A549 (cell line): ENCODE results near the gene DCLRE1B. TPM values are rescaled to one million over a fixed set of nuclear protein-coding genes. Genes with fewer than 3 reads are reported as not detected.

ENCODE experiments used
- ATAC-seq, 2 experiments: fragments of 200-7000 bp in 1 of 2; fragments of >200 bp in 1 of 2; cut with Nextera tagmentation in 1 of 2; cut with Tn5 transposase in 1 of 2; 3 replicates each; pipeline versions ENCODE4 v1.8.0 to v1.9.1; 2018 to 2020; ENCODE audit warnings: mild to moderate bottlenecking in 1 of 2, moderate library complexity in 1 of 2
- CTCF ChIA-PET: fragments of 300-600 bp; sonication (Branson Sonifier 250); formaldehyde crosslinking; extraction: SDS; loops from one replicate; lab custom pipeline; 2021; ENCODE audit warnings: antibody characterized with exemption, inconsistent platforms; lab: Yijun Ruan, JAX
- POLR2A ChIA-PET: fragments of 350-600 bp; formaldehyde crosslinking; extraction: SDS; loops from one replicate; lab custom pipeline; 2021; ENCODE audit warnings: antibody characterized with exemption, inconsistent platforms; lab: Yijun Ruan, JAX
- DNase-seq, 2 experiments: peaks; one replicate each; pipeline versions ENCODE4 v3.0.0 to v3.0.0-alpha.2; 2011 to 2016; ENCODE audit warnings: low read depth in 1 of 2, low spot score in 1 of 2
- FAIRE-seq: peaks from 2 replicates; lab custom pipeline; 2011; peaks lifted over from hg19 to GRCh38; lab: Jason Lieb, UNC
- H3K27ac ChIP-seq, 2 experiments: fragments of >200 bp; sonication (Bioruptor Twin); formaldehyde crosslinking; 3 replicates each; pipeline ENCODE4 v1.5.1; 2016 to 2017
- H3K4me1 ChIP-seq: fragments of >200 bp; sonication (Bioruptor Twin); formaldehyde crosslinking; 3 replicates; pipeline ENCODE4 v1.6.1; 2016
- H3K4me2 ChIP-seq: fragments of >200 bp; sonication (Bioruptor Twin); formaldehyde crosslinking; 3 replicates; pipeline ENCODE4 v1.6.1; 2016
- H3K4me3 ChIP-seq: fragments of >200 bp; sonication (Bioruptor Twin); formaldehyde crosslinking; 3 replicates; pipeline ENCODE4 v1.5.1; 2016
- H3K9me3 ChIP-seq: fragments of >200 bp; sonication (Bioruptor Twin); formaldehyde crosslinking; 3 replicates; pipeline ENCODE4 v1.6.1; 2016
- BHLHE40 ChIP-seq: IDR thresholded peaks from 2 replicates; pipeline ENCODE4 v1.6.1; 2012; ENCODE audit warnings: low read depth, low read length, inconsistent platforms
- CBX8 ChIP-seq: fragments of 200-600 bp; sonication (generic); IDR thresholded peaks from 2 replicates; pipeline ENCODE4 v1.6.1; 2016
- CHD2 ChIP-seq: fragments of 150-350 bp; IDR thresholded peaks from 2 replicates; pipeline ENCODE4 v1.6.1; 2014; ENCODE audit warnings: low read length; ENCODE audit not compliant: partially characterized antibody
- CHD4 ChIP-seq: fragments of 200-600 bp; sonication (generic); IDR thresholded peaks from 2 replicates; pipeline ENCODE4 v1.6.1; 2016; ENCODE audit warnings: antibody characterized with exemption, mild to moderate bottlenecking, borderline replicate concordance
- EHMT2 ChIP-seq: fragments of 200-600 bp; sonication (generic); IDR thresholded peaks from 2 replicates; pipeline ENCODE4 v1.6.1; 2016; ENCODE audit warnings: antibody characterized with exemption, low read depth, mild to moderate bottlenecking, moderate library complexity
- EP300 ChIP-seq, 2 experiments: fragments of >200 bp; sonication (Bioruptor Twin); formaldehyde crosslinking; IDR thresholded peaks; 2 replicates in 1 of 2; 3 replicates in 1 of 2; pipeline ENCODE4 v1.6.1; 2016 to 2017
- ESRRA ChIP-seq: fragments of 150-350 bp; IDR thresholded peaks from 2 replicates; pipeline ENCODE4 v1.6.1; 2014; ENCODE audit warnings: mild to moderate bottlenecking, low read length, borderline replicate concordance
- FOXS1 ChIP-seq: fragments of 250-450 bp; sonication (Bioruptor Pico); IDR thresholded peaks from 2 replicates; pipeline ENCODE4 v1.5.0; 2020; ENCODE audit warnings: mild to moderate bottlenecking, moderate library complexity
- JUNB ChIP-seq: fragments of >200 bp; sonication (Bioruptor Twin); formaldehyde crosslinking; IDR thresholded peaks from 2 replicates; pipeline ENCODE4 v1.6.1; 2016
- KDM1A ChIP-seq: fragments of 200-600 bp; sonication (generic); IDR thresholded peaks from 2 replicates; pipeline ENCODE4 v1.6.1; 2016; ENCODE audit warnings: low read depth, mild to moderate bottlenecking
- NFE2L2 ChIP-seq: fragments of 150-350 bp; conservative IDR thresholded peaks from 2 replicates; pipeline ENCODE4 v1.6.1; 2014; ENCODE audit warnings: low read length
- PHF8 ChIP-seq: fragments of 200-600 bp; sonication (generic); IDR thresholded peaks from 2 replicates; pipeline ENCODE4 v1.6.1; 2016; ENCODE audit warnings: low read depth, mild to moderate bottlenecking, antibody characterized with exemption, moderate library complexity, borderline replicate concordance
- POLR2A ChIP-seq: IDR thresholded peaks from 2 replicates; pipeline ENCODE4 v1.6.1; 2012; ENCODE audit warnings: mild to moderate bottlenecking, low read length
- RARB ChIP-seq: fragments of 250-450 bp; sonication (Bioruptor Pico); IDR thresholded peaks from 2 replicates; pipeline ENCODE4 v1.8.0; 2021; ENCODE audit warnings: mild to moderate bottlenecking, moderate library complexity
- RCOR1 ChIP-seq: fragments of 150-350 bp; IDR thresholded peaks from 2 replicates; pipeline ENCODE4 v1.6.1; 2014; ENCODE audit warnings: antibody characterized with exemption, low read length, low read depth
- RNF2 ChIP-seq: fragments of 200-600 bp; sonication (generic); IDR thresholded peaks from 2 replicates; pipeline ENCODE4 v1.6.1; 2016; ENCODE audit warnings: low read depth, mild to moderate bottlenecking, antibody characterized with exemption, moderate library complexity, borderline replicate concordance
- SMC3 ChIP-seq: fragments of >200 bp; sonication (Bioruptor Twin); formaldehyde crosslinking; IDR thresholded peaks from 3 replicates; pipeline ENCODE4 v1.6.1; 2018; ENCODE audit warnings: inconsistent platforms
- SREBF2 ChIP-seq: fragments of 450-650 bp; IDR thresholded peaks from 2 replicates; pipeline ENCODE4 v1.6.1; 2014; ENCODE audit warnings: mild to moderate bottlenecking, moderate library complexity
- TFCP2L1 ChIP-seq: fragments of 250-450 bp; sonication (Bioruptor Pico); IDR thresholded peaks from 2 replicates; pipeline ENCODE4 v1.5.0; 2021; ENCODE audit warnings: mild to moderate bottlenecking
- ZSCAN20 ChIP-seq: fragments of 250-450 bp; sonication (Bioruptor Pico); IDR thresholded peaks from 2 replicates; pipeline ENCODE4 v1.8.0; 2022; ENCODE audit warnings: mild to moderate bottlenecking, moderate library complexity
- WGBS: methylation state at CpG from one replicate; pipeline ENCODE4 v1.1.6; 2017; ENCODE audit errors: missing lambda C conversion rate; 5-methylcytosine and 5-hydroxymethylcytosine counted together
- polyA plus RNA-seq, 4 experiments: library from polyadenylated mRNA; depleted of rRNA in 3 of 4; stranded (reverse); fragments of >200 nt; fragmentation: RNase III in 1 of 4; extraction: RNeasy Plus Mini Kit Qiagen cat#74134 plus additional on column Dnase treatment in 1 of 4; gene quantifications; 2 replicates in 3 of 4; 3 replicates in 1 of 4; pipeline ENCODE4 v1.2.3, GENCODE V29; 2011 to 2017
- TF ChIP-seq, protein P1 (sequence below): fragments of 250-450 bp; sonication (Bioruptor Pico); IDR thresholded peaks from 2 replicates; pipeline ENCODE4 v1.5.0; 2020; ENCODE audit warnings: low read depth, mild to moderate bottlenecking, moderate library complexity
- TF ChIP-seq, protein P2 (sequence below): fragments of >200 bp; sonication (Bioruptor Twin); formaldehyde crosslinking; IDR thresholded peaks from 2 replicates; pipeline ENCODE4 v1.6.1; 2016
- TF ChIP-seq, protein P3 (sequence below): fragments of 450-650 bp; IDR thresholded peaks from 2 replicates; pipeline ENCODE4 v1.6.1; 2014; ENCODE audit warnings: antibody characterized with exemption
- TF ChIP-seq, protein P4 (sequence below): fragments of >200 bp; sonication (Bioruptor Twin); formaldehyde crosslinking; IDR thresholded peaks from 3 replicates; pipeline ENCODE4 v1.6.1; 2016
- TF ChIP-seq, protein P5 (sequence below): IDR thresholded peaks from 2 replicates; pipeline ENCODE4 v1.6.1; 2012
- TF ChIP-seq, protein P6 (sequence below): IDR thresholded peaks from 2 replicates; pipeline ENCODE4 v1.6.1; 2012

The DCLRE1B gene
- polyA plus RNA-seq, 2 of the 4 experiments (the other 2 are of a cell fraction): 4.8 to 5.7 TPM

DNA sequence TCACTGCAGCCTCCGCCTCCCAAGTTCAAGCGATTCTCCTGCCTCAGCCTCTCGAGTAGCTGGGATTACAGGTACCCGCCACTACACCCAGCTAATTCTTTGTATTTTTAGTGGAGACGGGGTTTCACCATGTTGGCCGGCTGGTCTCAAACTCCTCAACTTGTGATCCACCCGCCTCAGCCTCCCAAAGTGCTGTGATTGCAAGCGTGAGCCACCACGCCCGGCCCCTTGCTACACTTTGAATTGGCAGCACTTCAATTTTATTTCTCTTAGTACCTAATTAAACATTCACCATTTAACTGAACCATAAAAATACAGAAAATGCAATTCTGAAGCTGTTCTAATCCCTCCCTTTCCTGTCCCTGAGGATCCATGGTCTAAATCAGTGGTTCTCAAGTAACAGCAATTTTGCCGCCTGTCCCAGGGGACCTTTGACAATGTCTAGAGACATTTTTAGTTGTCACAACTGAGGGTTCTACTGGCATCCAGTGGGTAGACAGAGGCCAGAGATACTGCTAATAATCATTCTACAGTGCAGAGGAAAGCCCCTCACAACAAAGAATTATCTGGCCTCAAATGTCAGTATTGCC lies 13.4 kb upstream of the DCLRE1B start:
- no peak for FAIRE-seq
- H3K9me3 ChIP-seq: no peaks in the 10 kb centered on the region
- no peak overlapping the region for H3K4me3 ChIP-seq
- WGBS: 93% methylated on average over 11 of the region's 11 CpGs
- H3K27ac ChIP-seq: no peak overlapping the region
- ATAC-seq: no peak
- TF ChIP-seq POLR2A (no peak), CHD4 (no peak), BHLHE40 (no peak), TFCP2L1 (CRISPR knock-in tag) (no peak)
- TF ChIP-seq, protein P1, sequence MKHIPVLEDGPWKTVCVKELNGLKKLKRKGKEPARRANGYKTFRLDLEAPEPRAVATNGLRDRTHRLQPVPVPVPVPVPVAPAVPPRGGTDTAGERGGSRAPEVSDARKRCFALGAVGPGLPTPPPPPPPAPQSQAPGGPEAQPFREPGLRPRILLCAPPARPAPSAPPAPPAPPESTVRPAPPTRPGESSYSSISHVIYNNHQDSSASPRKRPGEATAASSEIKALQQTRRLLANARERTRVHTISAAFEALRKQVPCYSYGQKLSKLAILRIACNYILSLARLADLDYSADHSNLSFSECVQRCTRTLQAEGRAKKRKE (CRISPR knock-in tag): no peak
- TF ChIP-seq, protein P2, sequence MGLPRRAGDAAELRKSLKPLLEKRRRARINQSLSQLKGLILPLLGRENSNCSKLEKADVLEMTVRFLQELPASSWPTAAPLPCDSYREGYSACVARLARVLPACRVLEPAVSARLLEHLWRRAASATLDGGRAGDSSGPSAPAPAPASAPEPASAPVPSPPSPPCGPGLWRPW: no peak
- TF ChIP-seq, protein P3, sequence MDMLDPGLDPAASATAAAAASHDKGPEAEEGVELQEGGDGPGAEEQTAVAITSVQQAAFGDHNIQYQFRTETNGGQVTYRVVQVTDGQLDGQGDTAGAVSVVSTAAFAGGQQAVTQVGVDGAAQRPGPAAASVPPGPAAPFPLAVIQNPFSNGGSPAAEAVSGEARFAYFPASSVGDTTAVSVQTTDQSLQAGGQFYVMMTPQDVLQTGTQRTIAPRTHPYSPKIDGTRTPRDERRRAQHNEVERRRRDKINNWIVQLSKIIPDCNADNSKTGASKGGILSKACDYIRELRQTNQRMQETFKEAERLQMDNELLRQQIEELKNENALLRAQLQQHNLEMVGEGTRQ: no peak
- ChIA-PET POLR2A (no interaction called here), CTCF (no interaction called here)
- peaks cover 16% of the 10 kb centered on the region for H3K4me1 ChIP-seq
- DNase-seq: no peak
- H3K4me2 ChIP-seq: no peak overlapping the region

GRCh38 chr1:113893267-113893666 lies 11.9 kb upstream of the DCLRE1B start:
- no peak for FAIRE-seq
- Histone ChIP-seq H3K27ac (no peak overlapping the region), H3K4me1 (peaks cover under 1% of the 10 kb centered on the region; the same call in 1 of the 3 replicates), H3K4me3 (no peak overlapping the region), H3K4me2 (no peak overlapping the region), H3K9me3 (no peaks in the 10 kb centered on the region)
- ChIA-PET CTCF (interaction anchor here (0.7 to 1.5 kb wide), 2 partner anchors 14 to 79 kb away, joined by 3 to 4 read pairs; no protein-coding TSS in a partner anchor), POLR2A (no interaction called here)
- no peak for ATAC-seq
- WGBS: 81% methylated on average over 3 of the region's 3 CpGs
- DNase-seq: no peak
- TF ChIP-seq CHD2: no peak
- TF ChIP-seq SREBF2: no peak
- TF ChIP-seq PHF8: no peak
- TF ChIP-seq FOXS1 (CRISPR knock-in tag): no peak
- no peak for TF ChIP-seq CHD4
- TF ChIP-seq RARB: no peak
- TF ChIP-seq SMC3: no peak
- TF ChIP-seq JUNB: no peak
- no peak for TF ChIP-seq NFE2L2
- TF ChIP-seq, protein P3: no peak
- TF ChIP-seq ESRRA: no peak

- no peak for DNase-seq
- no peak for ATAC-seq
- CTCF ChIA-PET: no interaction called here
- FAIRE-seq: no peak
- Histone ChIP-seq H3K4me2 (no peak overlapping the region), H3K27ac (no peak overlapping the region), H3K9me3 (no peaks in the 10 kb centered on the region), H3K4me3 (no peak overlapping the region), H3K4me1 (no peaks in the 10 kb centered on the region)
- TF ChIP-seq FOXS1 (CRISPR knock-in tag): no peak
- TF ChIP-seq EHMT2: no peak
- TF ChIP-seq, protein P4, sequence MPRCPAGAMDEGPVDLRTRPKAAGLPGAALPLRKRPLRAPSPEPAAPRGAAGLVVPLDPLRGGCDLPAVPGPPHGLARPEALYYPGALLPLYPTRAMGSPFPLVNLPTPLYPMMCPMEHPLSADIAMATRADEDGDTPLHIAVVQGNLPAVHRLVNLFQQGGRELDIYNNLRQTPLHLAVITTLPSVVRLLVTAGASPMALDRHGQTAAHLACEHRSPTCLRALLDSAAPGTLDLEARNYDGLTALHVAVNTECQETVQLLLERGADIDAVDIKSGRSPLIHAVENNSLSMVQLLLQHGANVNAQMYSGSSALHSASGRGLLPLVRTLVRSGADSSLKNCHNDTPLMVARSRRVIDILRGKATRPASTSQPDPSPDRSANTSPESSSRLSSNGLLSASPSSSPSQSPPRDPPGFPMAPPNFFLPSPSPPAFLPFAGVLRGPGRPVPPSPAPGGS: no peak
- no peak for TF ChIP-seq POLR2A
- TF ChIP-seq, protein P1 (CRISPR knock-in tag): no peak
- TF ChIP-seq RARB: no peak
- no peak for TF ChIP-seq ZSCAN20 (CRISPR knock-in tag)
- TF ChIP-seq CHD2: no peak
- TF ChIP-seq KDM1A: no peak
- TF ChIP-seq, protein P5, sequence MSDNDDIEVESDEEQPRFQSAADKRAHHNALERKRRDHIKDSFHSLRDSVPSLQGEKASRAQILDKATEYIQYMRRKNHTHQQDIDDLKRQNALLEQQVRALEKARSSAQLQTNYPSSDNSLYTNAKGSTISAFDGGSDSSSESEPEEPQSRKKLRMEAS: no peak
- TF ChIP-seq, protein P2: no peak
- TF ChIP-seq RCOR1: no peak
- no peak for TF ChIP-seq EP300 (IDR thresholded peaks at IDR 0.05)
- TF ChIP-seq CBX8: no peak
- TF ChIP-seq, protein P6, sequence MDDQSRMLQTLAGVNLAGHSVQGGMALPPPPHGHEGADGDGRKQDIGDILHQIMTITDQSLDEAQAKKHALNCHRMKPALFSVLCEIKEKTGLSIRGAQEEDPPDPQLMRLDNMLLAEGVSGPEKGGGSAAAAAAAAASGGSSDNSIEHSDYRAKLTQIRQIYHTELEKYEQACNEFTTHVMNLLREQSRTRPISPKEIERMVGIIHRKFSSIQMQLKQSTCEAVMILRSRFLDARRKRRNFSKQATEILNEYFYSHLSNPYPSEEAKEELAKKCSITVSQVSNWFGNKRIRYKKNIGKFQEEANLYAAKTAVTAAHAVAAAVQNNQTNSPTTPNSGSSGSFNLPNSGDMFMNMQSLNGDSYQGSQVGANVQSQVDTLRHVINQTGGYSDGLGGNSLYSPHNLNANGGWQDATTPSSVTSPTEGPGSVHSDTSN: no peak
- TF ChIP-seq RNF2: no peak
- 90% methylated on average over 6 of the region's 6 CpGs for WGBS
- POLR2A ChIA-PET: no interaction called here
Measured at GRCh38 chr1:113895098-113895497, 10.0 kb upstream of the DCLRE1B start.
